GM21390 (cell line): ENCODE data around the gene AREL1.

Experiments used
- ATAC-seq: cut with Tn5 transposase; IDR thresholded peaks from one replicate; pipeline ENCODE4 v1.9.1; 2021; ENCODE audit not compliant: unreplicated experiment

Gene AREL1

GRCh38 chr14:74661726-74662450, 51.0 kb downstream of the AREL1 start:
- no peak for ATAC-seq

GRCh38 chr14:74660863-74661262, 52.0 kb downstream of the AREL1 start:
- ATAC-seq: no peak

GRCh38 chr14:74660167-74660566, 52.7 kb downstream of the AREL1 start:
- no peak for ATAC-seq

GRCh38 chr14:74658535-74659131, 54.2 kb downstream of the AREL1 start:
- ATAC-seq: no peak

- no peak for ATAC-seq
Measured at GRCh38 chr14:74656964-74657363, 55.9 kb downstream of the AREL1 start.

- no peak for ATAC-seq
Measured at GRCh38 chr14:74655599-74656395, 57.1 kb downstream of the AREL1 start.

- ATAC-seq: no peak
Measured at GRCh38 chr14:74654931-74655330, 57.9 kb downstream of the AREL1 start.

- ATAC-seq: no peak
Measured at GRCh38 chr14:74653386-74654138, 59.3 kb downstream of the AREL1 start.

- ATAC-seq: no peak
Measured at GRCh38 chr14:74652541-74652940, 60.3 kb downstream of the AREL1 start.

GRCh38 chr14:74650927-74651686, 61.8 kb downstream of the AREL1 start:
- ATAC-seq: no peak

- no peak for ATAC-seq
Measured at GRCh38 chr14:74649673-74650072, 63.2 kb downstream of the AREL1 start.

- ATAC-seq: no peak
Measured at GRCh38 chr14:74649167-74649566, 63.7 kb downstream of the AREL1 start.

GRCh38 chr14:74648601-74649000, 64.3 kb downstream of the AREL1 start:
- no peak for ATAC-seq

GRCh38 chr14:74647678-74648461, 65.0 kb downstream of the AREL1 start:
- no peak for ATAC-seq

- ATAC-seq: no peak
Measured at GRCh38 chr14:74647061-74647677, 65.7 kb downstream of the AREL1 start.

GRCh38 chr14:74645756-74646470, 67.0 kb downstream of the AREL1 start:
- no peak for ATAC-seq

- no peak for ATAC-seq
Measured at GRCh38 chr14:74645244-74645643, 67.6 kb downstream of the AREL1 start.

GRCh38 chr14:74641601-74642391, 71.1 kb downstream of the AREL1 start:
- no peak for ATAC-seq
